ENCODE data around the gene TRIM63. TPM values are rescaled to one million over a fixed set of nuclear protein-coding genes. Genes with fewer than 3 reads are reported as not detected.
A peak's percentile ranks its signal among the peaks of the same experiment; 100 is the strongest.

The TRIM63 gene
- total and polyA plus RNA-seq, 2 of the 13 experiments (the other 11 are each of a cell fraction or from before 2014, with no cell fraction given), result not detected

- no peak for TF ChIP-seq HNF1A (IDR thresholded peaks at IDR 0.05; ENCODE audit: low read depth)
- peak; percentile 39; the same call in 1 of the 2 replicates for TF ChIP-seq HNF1A (CRISPR knock-in tag; IDR thresholded peaks at IDR 0.05; ENCODE audit: borderline replicate concordance)
- peak; percentile 81; the same call in 1 of the 2 replicates for TF ChIP-seq ZNF136 (CRISPR knock-in tag; IDR thresholded peaks at IDR 0.05; ENCODE audit: low read depth)
- TF ChIP-seq E2F5 (CRISPR knock-in tag; conservative IDR thresholded peaks at IDR 0.05), result peak; percentile 16; the same call in 1 of the 2 replicates
- TF ChIP-seq ZNF263 (CRISPR knock-in tag; IDR thresholded peaks at IDR 0.05), result peak; percentile 48; the same call in 1 of the 2 replicates
- TF ChIP-seq ZMYM2 (CRISPR knock-in tag; IDR thresholded peaks at IDR 0.05), result 0 out of 2 replicates have a peak, but pooled peaks have one; percentile 23
- TF ChIP-seq HIVEP1 (CRISPR knock-in tag; IDR thresholded peaks at IDR 0.05), result peak; percentile 54; the same call in 1 of the 2 replicates
- peak; percentile 15; the same call in 1 of the 2 replicates for TF ChIP-seq HOXA5 (CRISPR knock-in tag; IDR thresholded peaks at IDR 0.05)
- peak; percentile 54; the same call in 1 of the 2 replicates for TF ChIP-seq RXRB (CRISPR knock-in tag; IDR thresholded peaks at IDR 0.05; ENCODE audit: borderline replicate concordance)
- peak; percentile 25; the same call in 1 of the 2 replicates for TF ChIP-seq ZNF574 (CRISPR knock-in tag; IDR thresholded peaks at IDR 0.05)
- peak; percentile 48 for TF ChIP-seq HNRNPLL (IDR thresholded peaks at IDR 0.05; ENCODE audit: low read depth, low read length, poor library complexity, severe bottlenecking)
- TF ChIP-seq ZNF781 (CRISPR knock-in tag; IDR thresholded peaks at IDR 0.05; ENCODE audit: borderline replicate concordance, not compliant biosample characterization), result no peak
Observed at GRCh38 chr1:26111530-26112406, 44.3 kb upstream of the TRIM63 start, which contains the start of gene PDIK1L (continued).
